ENCODE results near the gene CPNE5.

CPNE5 gene

GRCh38 chr6:36852481-36853147 is 13.4 kb upstream of the CPNE5 start:
- TF ChIP-seq CTCF (IDR thresholded peaks at IDR 0.05; ENCODE audit: low read length) (no peak), EZH2phosphoT487 (IDR thresholded peaks at IDR 0.05; ENCODE audit: low read length) (no peak), EZH2 (optimal IDR thresholded peaks at IDR 0.05; ENCODE audit: low read depth, low read length) (no peak)
- no peak overlapping the region for H3K4me3 ChIP-seq (ENCODE audit: low read length)
- DNase-seq, result no peak
- no peaks in the 10 kb centered on the region for H4K20me1 ChIP-seq (ENCODE audit: insufficient read depth, low read length)
- H3K4me1 ChIP-seq (ENCODE audit: low read length), result no peaks in the 10 kb centered on the region
- no peaks in the 10 kb centered on the region for H3K36me3 ChIP-seq (replicated peaks; ENCODE audit: insufficient read depth, low read length)
- H3K9ac ChIP-seq (ENCODE audit: low read length), result no peak overlapping the region
- no peaks in the 10 kb centered on the region for H3F3A ChIP-seq (ENCODE audit: insufficient read depth, low read length)
- no peaks in the 10 kb centered on the region for H3K9me2 ChIP-seq (replicated peaks; ENCODE audit: insufficient read depth, low read length)
- no peak overlapping the region for H2AFZ ChIP-seq (ENCODE audit: low read length)
- no peak overlapping the region for H3K4me2 ChIP-seq (ENCODE audit: low read depth, low read length)
- H3K27ac ChIP-seq (ENCODE audit: low read length), result no peak overlapping the region
- H3K27me3 ChIP-seq (replicated peaks; ENCODE audit: insufficient read depth, low read length), result no peaks in the 10 kb centered on the region
- no peaks in the 10 kb centered on the region for H3K9me3 ChIP-seq (replicated peaks; ENCODE audit: insufficient read depth, low read length)
- H3K79me2 ChIP-seq (ENCODE audit: low read length), result peaks cover 6% of the 10 kb centered on the region

GRCh38 chr6:36851626-36852025 is 12.4 kb upstream of the CPNE5 start:
- no peak for TF ChIP-seq EZH2phosphoT487 (IDR thresholded peaks at IDR 0.05; ENCODE audit: low read length)
- TF ChIP-seq EZH2 (optimal IDR thresholded peaks at IDR 0.05; ENCODE audit: low read depth, low read length), result no peak
- no peak for TF ChIP-seq CTCF (IDR thresholded peaks at IDR 0.05; ENCODE audit: low read length)
- Histone ChIP-seq H3K4me1 (ENCODE audit: low read length) (no peaks in the 10 kb centered on the region), H3K36me3 (replicated peaks; ENCODE audit: insufficient read depth, low read length) (no peaks in the 10 kb centered on the region), H3K79me2 (ENCODE audit: low read length) (0 out of 2 replicates have a peak, but pooled peaks cover 4% of the 10 kb centered on the region), H4K20me1 (ENCODE audit: insufficient read depth, low read length) (no peaks in the 10 kb centered on the region), H3K9me2 (replicated peaks; ENCODE audit: insufficient read depth, low read length) (no peaks in the 10 kb centered on the region), H3K9ac (ENCODE audit: low read length) (no peak overlapping the region), H3K4me3 (ENCODE audit: low read length) (no peak overlapping the region), H3F3A (ENCODE audit: insufficient read depth, low read length) (no peaks in the 10 kb centered on the region), H3K9me3 (replicated peaks; ENCODE audit: insufficient read depth, low read length) (no peaks in the 10 kb centered on the region), H3K27ac (ENCODE audit: low read length) (no peak overlapping the region), H2AFZ (ENCODE audit: low read length) (no peak overlapping the region), H3K27me3 (replicated peaks; ENCODE audit: insufficient read depth, low read length) (no peaks in the 10 kb centered on the region), H3K4me2 (ENCODE audit: low read depth, low read length) (no peak overlapping the region)
- DNase-seq, result no peak

- Histone ChIP-seq H2AFZ (ENCODE audit: low read length) (no peak overlapping the region), H3K27me3 (replicated peaks; ENCODE audit: insufficient read depth, low read length) (no peaks in the 10 kb centered on the region), H3K27ac (ENCODE audit: low read length) (no peak overlapping the region), H4K20me1 (ENCODE audit: insufficient read depth, low read length) (no peaks in the 10 kb centered on the region), H3K4me1 (ENCODE audit: low read length) (no peaks in the 10 kb centered on the region), H3K79me2 (ENCODE audit: low read length) (no peaks in the 10 kb centered on the region), H3K9me3 (replicated peaks; ENCODE audit: insufficient read depth, low read length) (no peaks in the 10 kb centered on the region), H3K9me2 (replicated peaks; ENCODE audit: insufficient read depth, low read length) (no peaks in the 10 kb centered on the region), H3K36me3 (replicated peaks; ENCODE audit: insufficient read depth, low read length) (no peaks in the 10 kb centered on the region), H3F3A (ENCODE audit: insufficient read depth, low read length) (no peaks in the 10 kb centered on the region), H3K4me2 (ENCODE audit: low read depth, low read length) (no peak overlapping the region), H3K9ac (ENCODE audit: low read length) (no peak overlapping the region), H3K4me3 (ENCODE audit: low read length) (no peak overlapping the region)
- peak; percentile 56 for DNase-seq
- TF ChIP-seq EZH2phosphoT487 (IDR thresholded peaks at IDR 0.05; ENCODE audit: low read length) (no peak), CTCF (IDR thresholded peaks at IDR 0.05; ENCODE audit: low read length) (peak; percentile 79)
Measured at GRCh38 chr6:36851149-36851614, 11.9 kb upstream of the CPNE5 start.

Measured in MM.1S (cell line).